ENCODE results near the gene HRH2.

Gene HRH2

GRCh38 chr5:175701797-175702196 is 43.9 kb downstream of the HRH2 start:
- Histone ChIP-seq H3K4me1 (ENCODE audit: low read length) (no peaks in the 10 kb centered on the region), H3K27me3 (ENCODE audit: low read depth, low read length) (peaks cover 20% of the 10 kb centered on the region; the same call in 1 of the 2 replicates), H3K4me2 (ENCODE audit: low read length) (no peak overlapping the region), H2AFZ (ENCODE audit: low read depth, low read length) (no peak overlapping the region), H3K4me3 (ENCODE audit: low read length) (no peak overlapping the region), H3K36me3 (replicated peaks; ENCODE audit: low read depth, low read length) (no peaks in the 10 kb centered on the region), H3K27ac (ENCODE audit: low read length) (no peak overlapping the region), H3K9me3 (ENCODE audit: insufficient read depth, low read length) (no peaks in the 10 kb centered on the region), H3K79me2 (ENCODE audit: low read length) (no peaks in the 10 kb centered on the region), H4K20me1 (ENCODE audit: insufficient read depth, low read length) (no peaks in the 10 kb centered on the region), H3K9ac (ENCODE audit: low read length) (no peak overlapping the region)
- no peak for TF ChIP-seq CTCF (IDR thresholded peaks at IDR 0.05; ENCODE audit: low read depth, low read length)

DNA sequence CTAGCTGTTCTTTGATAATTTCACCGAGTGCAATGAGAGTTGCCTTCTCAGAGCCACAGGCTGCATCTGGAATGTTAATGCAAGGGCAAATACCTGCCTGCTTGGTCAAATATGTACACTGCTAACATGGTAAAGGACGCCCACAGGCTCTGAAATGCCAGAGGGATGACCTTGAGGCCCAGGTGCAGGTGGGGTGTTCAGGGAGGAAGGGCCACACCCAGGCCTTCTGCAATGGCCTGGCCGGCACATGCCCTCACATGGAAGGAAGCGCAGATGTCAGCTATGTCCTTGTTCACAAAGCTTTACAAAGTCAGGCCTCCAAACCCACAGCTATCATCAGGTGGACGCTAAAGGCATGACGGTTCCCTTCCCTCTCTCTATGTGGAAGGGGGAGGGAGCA is 48.6 kb downstream of the HRH2 start:
- Histone ChIP-seq H3K36me3 (replicated peaks; ENCODE audit: low read depth, low read length) (no peaks in the 10 kb centered on the region), H3K4me3 (ENCODE audit: low read length) (no peak overlapping the region), H3K27me3 (ENCODE audit: low read depth, low read length) (peaks cover 41% of the 10 kb centered on the region), H3K27ac (ENCODE audit: low read length) (no peak overlapping the region), H3K9ac (ENCODE audit: low read length) (no peak overlapping the region), H3K9me3 (ENCODE audit: insufficient read depth, low read length) (no peaks in the 10 kb centered on the region), H2AFZ (ENCODE audit: low read depth, low read length) (no peak overlapping the region), H3K4me1 (ENCODE audit: low read length) (no peaks in the 10 kb centered on the region), H4K20me1 (ENCODE audit: insufficient read depth, low read length) (no peaks in the 10 kb centered on the region), H3K79me2 (ENCODE audit: low read length) (no peaks in the 10 kb centered on the region), H3K4me2 (ENCODE audit: low read length) (no peak overlapping the region)
- TF ChIP-seq CTCF (IDR thresholded peaks at IDR 0.05; ENCODE audit: low read depth, low read length) (no peak), EZH2phosphoT487 (IDR thresholded peaks at IDR 0.05; ENCODE audit: low read depth) (no peak)

DNA sequence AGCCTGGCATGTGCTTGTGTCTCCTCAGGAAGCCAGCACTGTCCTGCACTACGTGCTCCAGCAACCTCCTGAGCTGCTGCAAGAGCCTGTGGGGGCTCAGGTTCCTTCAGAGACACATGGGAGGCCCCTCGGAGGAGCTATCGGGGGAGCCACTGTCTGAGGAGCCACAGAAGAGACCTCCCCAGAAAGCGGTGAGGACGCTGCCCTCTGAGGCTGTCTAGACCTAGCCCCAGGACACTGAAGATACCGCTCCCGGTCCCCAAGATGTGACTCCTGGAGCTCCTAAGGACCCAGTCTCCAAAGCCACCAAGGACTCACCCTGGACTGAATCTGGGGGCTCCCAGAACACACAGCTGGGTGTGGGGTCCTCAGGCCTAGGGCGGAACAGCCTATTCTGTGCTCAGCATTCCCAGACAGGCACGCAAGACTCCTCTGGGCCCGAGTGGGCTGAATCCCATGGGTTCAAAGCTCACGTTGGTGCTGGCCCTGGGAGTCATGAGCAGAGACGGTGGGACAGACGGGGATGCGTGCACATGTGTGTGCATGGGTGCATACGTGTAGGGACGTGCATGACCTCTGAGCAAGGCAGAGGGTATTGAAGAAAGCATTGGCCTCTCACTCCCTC is 50.0 kb downstream of the HRH2 start:
- Histone ChIP-seq H3K4me1 (ENCODE audit: low read length) (no peaks in the 10 kb centered on the region), H4K20me1 (ENCODE audit: insufficient read depth, low read length) (no peaks in the 10 kb centered on the region), H3K27me3 (ENCODE audit: low read depth, low read length) (peaks cover 40% of the 10 kb centered on the region), H3K9me3 (ENCODE audit: insufficient read depth, low read length) (no peaks in the 10 kb centered on the region), H2AFZ (ENCODE audit: low read depth, low read length) (no peak overlapping the region), H3K4me2 (ENCODE audit: low read length) (no peak overlapping the region), H3K27ac (ENCODE audit: low read length) (no peak overlapping the region), H3K4me3 (ENCODE audit: low read length) (no peak overlapping the region), H3K36me3 (replicated peaks; ENCODE audit: low read depth, low read length) (no peaks in the 10 kb centered on the region), H3K9ac (ENCODE audit: low read length) (no peak overlapping the region), H3K79me2 (ENCODE audit: low read length) (no peaks in the 10 kb centered on the region)
- TF ChIP-seq CTCF (IDR thresholded peaks at IDR 0.05; ENCODE audit: low read depth, low read length) (no peak), EZH2phosphoT487 (IDR thresholded peaks at IDR 0.05; ENCODE audit: low read depth) (no peak)

GRCh38 chr5:175709276-175709781 is 51.5 kb downstream of the HRH2 start:
- H3K9ac ChIP-seq (ENCODE audit: low read length) = no peak overlapping the region
- TF ChIP-seq CTCF (IDR thresholded peaks at IDR 0.05; ENCODE audit: low read depth, low read length) (no peak), EZH2phosphoT487 (IDR thresholded peaks at IDR 0.05; ENCODE audit: low read depth) (no peak)
- H4K20me1 ChIP-seq (ENCODE audit: insufficient read depth, low read length) = no peaks in the 10 kb centered on the region
- H3K27me3 ChIP-seq (ENCODE audit: low read depth, low read length) = peaks cover 42% of the 10 kb centered on the region
- H3K27ac ChIP-seq (ENCODE audit: low read length) = no peak overlapping the region
- no peak overlapping the region for H3K4me3 ChIP-seq (ENCODE audit: low read length)
- H2AFZ ChIP-seq (ENCODE audit: low read depth, low read length) = no peak overlapping the region
- no peaks in the 10 kb centered on the region for H3K9me3 ChIP-seq (ENCODE audit: insufficient read depth, low read length)
- no peak overlapping the region for H3K4me2 ChIP-seq (ENCODE audit: low read length)
- no peaks in the 10 kb centered on the region for H3K79me2 ChIP-seq (ENCODE audit: low read length)
- no peaks in the 10 kb centered on the region for H3K36me3 ChIP-seq (replicated peaks; ENCODE audit: low read depth, low read length)
- H3K4me1 ChIP-seq (ENCODE audit: low read length) = no peaks in the 10 kb centered on the region
